NCI-H2107 treated with DMSO at 0.1 percent for 48 hours (cell line): Measurements from ENCODE around the gene KRT83.

Experiments
- DNase-seq: peaks from one replicate; lab custom pipeline; 2025; ENCODE audit not compliant: unreplicated experiment; lab: John Stamatoyannopoulos, UW

Gene KRT83

DNA sequence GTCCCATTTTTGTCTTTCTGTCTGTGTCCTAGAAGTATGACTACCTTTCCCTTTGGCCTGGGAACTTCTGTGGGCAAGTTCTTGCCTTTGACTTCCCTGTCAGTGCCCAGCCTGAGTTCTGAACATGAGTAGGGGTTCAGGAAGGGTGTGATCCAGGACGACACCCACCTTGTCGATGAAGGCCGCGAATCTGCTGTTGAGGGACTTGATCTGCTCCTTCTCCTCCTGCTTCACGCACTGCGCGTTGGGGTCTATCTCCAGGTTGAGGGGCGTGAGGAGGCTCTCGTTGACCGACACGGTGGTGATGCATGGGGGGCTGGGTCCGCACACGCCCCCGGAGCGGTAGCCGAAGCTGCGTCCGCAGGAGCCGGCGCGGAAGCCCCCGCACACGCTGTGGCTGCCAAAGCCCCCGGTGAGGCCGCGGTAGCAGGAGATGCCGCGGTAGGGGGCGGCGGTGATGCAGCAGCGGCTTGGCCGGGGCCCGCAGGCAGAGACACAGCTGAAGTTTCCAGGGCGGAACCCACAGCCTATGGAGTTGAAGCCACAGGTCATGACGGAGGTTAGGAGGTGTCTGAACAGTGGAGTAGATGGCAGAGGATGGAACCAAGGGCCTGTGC lies at the start of gene KRT83:
KRT83 (minus strand) TSS at position 615 of the 617 bp plus-strand sequence; CDS start at position 552, 63 bp downstream.
- no peak for DNase-seq

DNA sequence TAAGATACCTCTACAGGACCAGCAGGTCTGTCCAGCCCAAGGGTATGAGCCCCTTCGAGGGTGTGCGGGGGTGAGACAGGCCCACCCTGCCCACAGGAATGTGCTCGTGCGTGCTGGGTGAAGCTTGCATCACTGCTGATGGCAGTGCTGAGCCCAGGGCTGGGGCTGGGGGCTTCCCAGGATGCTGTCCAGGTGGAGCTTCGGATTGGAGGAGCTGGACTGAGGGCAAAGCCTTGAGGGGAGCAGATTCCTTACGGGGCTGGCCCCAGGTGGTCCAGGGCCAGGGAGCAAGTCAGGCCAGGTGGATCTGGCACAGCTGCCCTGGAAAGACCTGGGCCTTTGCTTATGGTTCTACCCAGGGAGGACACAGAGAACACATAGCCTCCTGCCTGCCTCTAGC lies 48.6 kb upstream of the KRT83 start:
- no peak for DNase-seq

DNA sequence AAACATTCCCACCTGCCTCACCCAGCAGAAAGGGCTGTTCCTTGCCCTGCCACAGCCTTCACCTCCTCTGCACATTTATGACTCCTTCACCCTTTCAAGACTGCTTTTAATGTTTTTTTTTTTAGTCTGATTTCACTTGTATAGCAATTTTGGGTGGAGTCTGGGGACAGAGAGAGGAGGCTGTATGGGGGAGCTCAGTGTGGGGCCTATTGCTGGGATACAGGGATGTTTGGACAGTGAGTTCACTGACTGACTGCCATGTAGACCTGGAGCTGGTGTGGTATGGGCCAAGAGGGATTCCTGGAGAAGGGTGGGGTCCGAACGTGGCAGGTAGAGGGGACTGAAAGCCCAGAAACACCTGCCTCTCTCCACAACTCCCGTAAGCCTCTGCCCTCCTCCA lies 48.0 kb upstream of the KRT83 start:
- DNase-seq = no peak

DNA sequence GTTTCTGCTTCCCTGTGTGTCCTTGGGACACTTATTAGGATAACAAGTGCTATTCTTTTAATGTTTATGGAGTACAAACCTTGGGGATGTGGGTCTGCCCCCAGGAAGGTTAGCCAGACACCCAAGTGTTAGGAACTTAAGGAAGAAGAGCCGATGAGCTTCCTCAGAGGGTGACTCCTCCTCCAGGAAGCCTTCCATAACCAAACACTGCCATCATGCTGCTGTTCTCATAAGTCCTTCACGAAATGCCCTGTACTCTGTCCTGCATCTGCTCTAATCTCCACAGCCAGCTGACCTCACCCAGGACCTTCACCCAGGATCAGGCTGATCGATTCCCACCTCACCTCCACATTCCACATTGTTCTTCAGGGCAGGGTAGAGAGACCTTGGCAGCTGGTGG lies 47.3 kb upstream of the KRT83 start:
- no peak for DNase-seq

DNA sequence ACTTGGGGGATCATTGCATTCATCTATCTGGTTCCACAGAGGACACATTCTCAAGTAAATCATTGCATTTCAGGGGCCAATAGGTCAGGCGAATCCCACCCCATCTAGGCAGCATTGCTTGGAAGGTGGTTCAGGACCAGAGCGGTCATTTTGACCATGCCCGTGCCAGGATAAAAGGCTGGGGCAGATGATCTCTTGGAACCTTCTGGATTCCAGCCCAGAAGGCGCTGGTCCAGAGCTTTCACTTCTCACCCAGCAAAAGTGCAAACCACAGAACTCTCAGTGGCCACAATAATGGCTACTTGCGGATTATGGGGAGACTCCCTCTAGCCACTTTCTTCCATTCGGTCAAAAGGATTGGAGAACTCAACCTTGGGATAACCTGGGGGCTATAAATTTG lies 46.7 kb upstream of the KRT83 start:
- DNase-seq = no peak

DNA sequence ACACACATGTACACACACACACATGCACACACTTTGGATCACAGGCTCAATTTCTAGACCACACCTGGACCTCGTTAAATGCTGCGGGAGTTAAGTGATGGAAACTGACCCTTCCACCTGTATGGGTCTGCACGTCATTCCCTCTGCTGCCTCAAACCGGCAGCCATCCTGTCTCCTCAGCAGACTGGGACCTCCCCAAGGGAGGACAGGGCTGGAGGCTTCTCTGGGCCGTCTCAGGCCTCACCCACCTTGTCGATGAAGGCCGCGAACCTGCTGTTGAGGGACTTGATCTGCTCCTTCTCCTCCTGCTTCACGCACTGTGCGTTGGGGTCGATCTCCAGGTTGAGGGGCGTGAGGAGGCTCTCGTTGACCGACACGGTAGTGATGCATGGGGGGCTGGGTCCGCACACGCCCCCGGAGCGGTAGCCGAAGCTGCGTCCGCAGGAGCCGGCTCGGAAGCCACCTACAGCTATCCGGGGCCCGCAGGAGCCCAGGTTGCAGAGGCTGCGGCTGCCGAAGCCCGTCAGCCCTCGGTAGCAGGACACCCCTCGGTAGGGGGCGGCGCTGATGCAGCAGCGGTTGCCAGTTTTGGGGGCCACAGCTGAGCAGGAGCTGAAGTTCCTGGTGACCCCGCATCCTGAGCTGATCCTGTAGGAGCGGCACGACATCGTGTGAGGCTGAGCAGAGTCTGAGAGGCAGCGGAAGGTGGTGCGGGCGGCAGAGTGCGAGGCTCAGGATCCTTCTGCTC lies 45.7 kb upstream of the KRT83 start, which contains the start of gene KRT85:
KRT85 (minus strand) TSS at position 744 of the 748 bp plus-strand sequence; CDS start at position 668, 76 bp downstream.
- no peak for DNase-seq

DNA sequence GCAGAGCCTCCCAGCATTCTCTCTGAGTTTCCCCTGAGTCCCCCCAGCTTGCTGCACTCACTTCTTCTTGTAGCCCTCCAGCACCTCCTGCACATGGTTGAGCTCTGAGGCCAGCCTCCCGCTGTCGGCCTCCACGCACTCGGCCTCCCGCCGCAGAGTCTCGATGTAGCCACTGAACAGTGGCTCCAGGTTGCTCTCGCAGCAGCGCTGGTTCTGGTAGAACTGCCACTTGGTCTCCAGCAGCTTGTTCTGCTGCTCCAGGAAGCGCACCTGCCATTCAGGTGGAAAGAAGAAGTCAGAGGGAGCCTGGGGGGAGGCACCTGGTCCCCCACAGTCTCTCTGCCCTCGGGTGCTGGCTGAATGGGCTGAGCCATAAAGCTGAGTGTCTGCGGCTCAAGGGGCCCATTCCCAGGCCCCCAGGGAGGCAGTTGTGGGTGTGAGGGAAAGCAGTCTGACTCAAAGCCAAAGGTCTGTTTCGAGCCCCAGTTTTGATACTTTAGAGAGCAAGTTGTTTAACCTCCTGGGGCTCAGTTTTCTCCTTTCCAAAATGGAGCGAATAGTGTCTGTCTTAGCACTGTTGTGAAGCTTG lies 43.8 kb upstream of the KRT83 start:
- peak; percentile 79 for DNase-seq

DNA sequence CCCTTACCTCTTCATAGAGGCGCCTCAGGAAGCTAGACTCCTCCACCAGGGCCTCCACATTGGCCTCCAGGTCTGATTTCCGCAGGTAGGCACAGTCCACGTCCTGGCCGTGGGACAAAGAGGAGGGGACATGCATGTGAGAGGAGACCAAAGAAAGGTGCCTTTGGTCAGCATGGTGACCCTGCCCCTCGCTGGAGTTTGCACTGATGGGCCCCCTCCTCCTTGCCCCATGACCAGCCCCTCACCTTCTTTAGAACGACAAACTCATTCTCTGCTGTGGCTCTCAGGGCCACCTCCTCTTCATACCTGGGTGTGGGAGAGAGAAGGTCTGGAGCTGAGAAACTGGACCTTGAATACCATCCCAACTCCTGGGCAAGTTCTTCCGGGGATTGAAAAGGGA lies 42.9 kb upstream of the KRT83 start:
- DNase-seq = no peak

DNA sequence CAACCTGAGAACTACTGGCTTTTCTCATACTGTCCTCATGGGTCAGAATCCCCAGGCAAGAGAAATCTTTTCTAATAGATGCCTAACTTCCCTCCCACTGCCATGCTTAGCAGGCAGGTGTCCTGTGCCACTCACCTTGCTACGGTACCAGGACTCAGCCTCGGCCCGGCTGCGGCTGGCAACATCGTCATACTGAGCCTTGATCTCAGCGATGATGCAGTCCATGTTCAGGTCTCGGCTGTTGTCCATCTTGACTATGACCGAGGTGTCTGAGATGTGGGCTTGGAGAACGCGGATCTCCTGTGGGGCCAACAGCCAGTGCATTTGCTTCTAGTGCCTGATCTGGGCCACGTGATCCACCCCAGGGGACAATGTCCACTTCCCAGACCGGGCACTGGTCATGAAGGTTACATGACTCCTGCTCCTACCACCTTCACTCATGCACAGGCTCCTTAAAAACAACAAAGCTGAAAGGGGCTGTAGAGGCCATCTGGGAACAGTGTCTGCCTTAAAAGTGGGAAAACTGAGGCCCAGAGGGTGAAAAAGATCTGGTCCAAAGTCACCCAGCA lies 42.0 kb upstream of the KRT83 start:
- DNase-seq = no peak

DNA sequence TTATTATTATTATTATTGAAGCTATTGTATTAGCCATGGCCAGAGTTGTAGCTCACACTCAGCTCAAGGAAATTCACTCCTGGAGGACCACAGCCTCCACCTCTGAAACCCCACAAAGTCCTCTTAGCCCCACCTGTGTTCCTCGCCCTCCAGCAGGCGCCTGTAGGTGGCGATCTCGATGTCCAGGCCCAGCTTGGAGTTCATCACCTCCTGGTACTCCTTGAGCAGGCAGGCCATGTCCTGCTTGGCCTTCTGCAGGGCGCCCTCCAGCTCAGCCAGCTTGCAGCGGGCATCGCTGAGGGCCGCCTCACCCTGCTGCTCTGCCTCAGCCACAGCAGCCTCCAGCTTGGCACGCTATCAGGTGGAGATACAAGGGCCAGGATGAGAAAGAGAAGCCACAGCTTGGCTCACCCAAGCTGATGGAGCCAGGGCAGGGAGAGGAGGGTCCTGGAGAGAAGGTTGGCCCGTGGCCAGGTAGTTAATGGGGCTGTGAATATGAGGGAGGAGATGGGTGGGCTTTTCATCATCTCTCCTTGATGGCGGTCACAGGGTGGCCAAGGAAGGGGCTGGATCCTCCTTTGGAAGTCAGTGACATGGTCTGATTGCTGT lies 41.0 kb upstream of the KRT83 start:
- DNase-seq = no peak

DNA sequence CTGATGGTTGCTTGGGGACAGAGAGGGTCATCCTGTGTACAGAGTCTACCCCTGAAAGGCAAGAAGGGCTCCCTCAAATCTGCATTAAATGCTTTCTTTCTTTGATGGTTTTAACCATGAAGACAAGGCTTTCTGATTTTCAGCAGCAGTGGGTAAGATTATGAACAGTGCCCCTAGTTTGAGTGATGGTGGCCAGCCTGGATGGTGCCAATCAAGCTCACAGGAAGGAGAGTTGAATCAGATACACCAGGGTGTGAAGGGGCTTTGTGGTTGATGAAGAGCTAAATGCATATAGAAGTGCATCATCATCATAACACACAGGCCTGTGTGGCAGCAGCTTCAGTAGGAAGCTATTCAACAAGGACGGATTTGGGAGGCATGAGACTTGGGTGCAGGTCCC lies 40.4 kb upstream of the KRT83 start:
- no peak for DNase-seq

DNA sequence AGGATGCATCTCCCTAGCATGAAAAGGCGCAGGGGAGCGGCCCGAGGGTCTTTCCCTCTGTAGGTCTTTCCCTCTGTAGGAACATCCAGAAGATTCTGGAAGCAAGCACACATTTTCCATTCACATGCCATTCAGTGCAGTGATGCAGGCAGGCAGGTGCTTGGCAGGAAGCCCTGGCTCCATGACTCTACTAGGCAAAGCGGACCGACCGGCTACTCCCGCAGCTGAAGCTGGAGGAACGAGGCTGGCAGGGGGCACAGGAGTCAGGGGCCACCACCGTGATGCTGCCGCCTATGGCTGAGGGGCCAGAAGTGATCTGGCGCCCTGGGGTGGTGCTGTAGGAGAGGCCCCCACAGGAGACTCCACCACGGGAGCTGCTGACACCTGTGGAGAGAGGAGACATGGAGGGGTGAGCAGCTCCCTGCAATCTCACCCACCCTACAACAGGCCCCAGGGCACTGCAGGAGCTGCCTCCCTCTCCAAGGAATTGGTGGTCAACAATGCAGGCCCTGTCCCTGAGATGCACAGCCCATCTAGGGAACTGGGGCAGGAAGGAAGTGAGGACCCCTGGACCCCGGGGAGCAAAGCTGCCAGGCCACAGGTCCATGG lies 39.6 kb upstream of the KRT83 start:
- no peak for DNase-seq

DNA sequence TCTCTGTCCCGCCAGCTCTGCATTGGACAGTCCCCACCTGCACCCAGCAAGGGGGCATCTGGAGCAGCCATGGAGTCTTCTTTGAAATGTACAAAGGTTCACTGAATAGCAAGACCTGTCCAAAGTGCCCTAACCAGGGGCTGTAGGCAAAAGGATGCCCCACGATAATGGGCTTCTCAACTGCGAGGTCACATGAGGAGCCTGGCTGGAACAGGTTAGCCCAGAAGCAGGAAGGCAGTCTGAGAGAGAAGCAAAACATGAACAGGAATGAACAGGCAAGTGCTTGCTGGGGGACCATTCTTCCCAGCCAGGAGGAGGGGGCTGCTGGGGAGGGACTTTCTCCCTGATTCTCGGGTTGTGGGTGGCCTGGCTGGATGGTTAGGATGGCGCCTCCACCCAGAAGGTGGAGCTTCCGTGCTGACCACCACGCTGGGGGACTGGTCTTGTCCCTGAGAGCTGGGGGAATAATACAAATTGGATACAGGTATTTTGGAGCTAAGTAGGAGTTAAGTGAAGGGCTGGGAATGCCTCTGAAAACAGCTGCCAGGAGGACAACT lies 39.0 kb upstream of the KRT83 start:
- DNase-seq = no peak

DNA sequence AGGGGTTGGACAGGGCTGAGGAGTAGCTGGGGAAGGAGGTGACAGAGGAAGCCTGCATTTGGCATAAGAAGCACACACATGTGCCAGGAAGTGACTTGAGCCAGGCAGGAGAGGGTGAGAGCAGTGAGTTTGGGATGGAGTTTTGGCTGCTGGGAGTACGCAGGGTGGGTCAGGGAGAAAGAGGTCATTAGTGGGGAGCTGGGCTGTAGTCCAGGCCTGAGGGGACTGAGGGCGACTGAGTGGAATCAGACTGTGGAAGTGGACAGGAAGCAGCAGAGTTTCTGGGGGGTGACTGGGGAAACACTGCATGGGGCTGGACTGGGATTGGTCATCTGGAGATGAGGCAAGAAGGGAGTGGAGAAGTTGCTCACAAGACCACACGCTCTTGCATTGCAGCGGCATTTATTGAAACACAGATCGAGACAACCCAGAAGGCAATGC lies 38.4 kb upstream of the KRT83 start:
- DNase-seq = no peak

DNA sequence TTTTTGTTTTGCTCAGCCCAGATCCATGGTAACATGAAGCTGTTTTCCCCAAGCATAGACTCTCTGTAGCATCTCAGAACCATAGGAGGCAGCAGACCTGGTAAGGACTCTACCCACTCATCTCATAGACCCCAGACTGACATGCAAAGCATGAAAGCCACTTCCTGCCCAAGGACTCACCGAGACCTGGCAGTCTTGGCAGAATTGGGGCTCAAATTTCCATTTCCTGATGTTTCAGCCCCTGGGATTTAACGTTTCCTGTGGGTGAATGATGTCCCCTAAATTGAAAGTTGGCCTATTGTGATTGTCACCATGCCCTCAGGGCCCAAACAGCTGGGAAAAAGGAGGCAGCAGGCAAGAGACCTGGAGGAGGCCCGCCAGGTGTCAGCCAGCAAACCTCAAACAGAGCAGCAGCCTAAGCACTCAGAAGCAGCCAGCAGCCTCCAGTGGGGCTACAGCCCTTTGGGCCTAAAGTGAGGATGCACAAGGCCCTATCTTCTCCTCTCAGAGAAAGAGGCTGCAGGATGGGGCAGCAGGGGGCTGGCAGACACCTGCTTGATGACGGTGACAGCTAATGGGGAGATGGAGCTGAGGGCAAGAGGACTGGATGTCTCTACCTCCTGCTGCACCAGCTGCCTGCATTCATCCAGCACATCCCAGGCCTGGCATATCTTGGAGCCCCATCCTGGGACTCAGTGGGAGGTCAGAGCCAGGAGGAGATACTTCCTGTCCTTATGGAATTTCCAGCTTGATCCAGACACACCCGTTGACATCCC lies 37.6 kb upstream of the KRT83 start:
- DNase-seq = no peak

DNA sequence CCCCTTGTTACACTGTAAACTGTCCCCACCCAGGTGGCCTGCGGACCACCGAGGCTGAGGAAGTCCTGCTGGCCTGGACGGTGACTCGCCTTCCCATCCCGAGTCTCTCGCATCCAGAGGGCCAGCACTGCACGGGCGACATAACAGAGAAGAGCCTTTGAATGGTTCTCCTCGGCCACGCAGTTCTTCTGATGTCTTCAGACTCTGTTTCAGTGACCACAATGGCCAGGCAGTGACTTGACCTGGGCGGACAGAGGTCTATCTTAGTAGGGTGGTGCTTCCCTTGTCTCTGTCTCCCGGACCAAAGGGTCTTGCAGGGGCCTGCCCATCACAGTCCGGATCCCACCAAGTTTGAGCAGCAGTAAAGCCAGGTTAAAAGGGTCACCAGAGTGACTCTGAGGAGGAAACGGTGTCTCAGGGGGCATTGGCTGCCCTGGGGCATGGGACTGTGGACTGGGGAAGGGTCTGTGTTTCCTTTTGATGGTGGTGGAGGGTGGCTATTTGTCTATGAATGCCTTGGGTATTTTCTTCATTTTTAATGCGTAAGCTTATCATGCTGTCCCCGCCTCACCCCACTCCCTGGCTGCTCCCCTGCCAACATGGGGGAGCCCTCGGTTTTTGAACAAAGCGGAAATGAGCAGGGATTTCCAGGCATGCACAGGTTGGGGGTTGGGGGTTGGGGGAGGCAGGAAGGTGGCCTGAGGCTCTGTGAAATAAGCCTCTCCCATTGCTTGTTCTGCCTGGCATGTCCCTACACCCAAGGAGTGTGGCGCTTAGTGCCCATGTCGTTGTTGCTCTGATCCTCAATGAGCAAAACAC lies 35.8 kb upstream of the KRT83 start:
- no peak for DNase-seq

DNA sequence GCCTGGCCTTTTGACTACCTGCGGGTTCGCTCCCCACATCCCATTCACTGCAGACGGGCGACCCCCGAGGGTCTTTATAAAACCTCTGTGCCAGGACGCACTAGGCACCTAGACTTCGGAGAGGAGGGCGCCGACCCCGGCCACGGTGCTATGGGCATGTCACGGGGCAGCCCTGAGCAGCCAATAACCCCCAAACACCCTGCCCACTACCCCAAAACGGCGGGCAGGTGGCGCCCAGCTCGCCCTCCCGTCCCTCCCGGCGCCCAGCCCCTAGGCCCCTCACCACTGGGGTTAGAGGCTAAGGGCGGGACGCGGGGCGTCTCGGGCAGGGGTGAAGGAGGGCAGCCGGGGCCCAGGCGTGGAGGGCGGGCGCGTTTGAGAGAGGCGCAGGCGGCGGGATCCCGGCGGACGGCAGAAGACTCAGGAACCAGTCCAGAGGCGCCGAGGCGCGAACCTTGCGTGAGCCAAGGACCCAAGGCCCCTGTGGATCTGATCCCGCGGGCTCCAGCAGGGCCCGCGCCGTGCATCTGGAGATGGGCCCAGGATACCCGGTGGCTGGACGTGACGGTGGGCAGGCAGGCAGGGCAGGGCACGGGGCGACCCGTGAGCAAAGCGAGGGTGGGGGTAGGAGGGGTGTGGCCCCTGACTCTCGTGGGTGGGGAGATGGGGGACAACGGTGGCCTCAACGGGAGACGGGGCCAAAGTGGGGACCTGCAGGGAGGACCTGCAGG lies 35.0 kb upstream of the KRT83 start:
- no peak for DNase-seq

DNA sequence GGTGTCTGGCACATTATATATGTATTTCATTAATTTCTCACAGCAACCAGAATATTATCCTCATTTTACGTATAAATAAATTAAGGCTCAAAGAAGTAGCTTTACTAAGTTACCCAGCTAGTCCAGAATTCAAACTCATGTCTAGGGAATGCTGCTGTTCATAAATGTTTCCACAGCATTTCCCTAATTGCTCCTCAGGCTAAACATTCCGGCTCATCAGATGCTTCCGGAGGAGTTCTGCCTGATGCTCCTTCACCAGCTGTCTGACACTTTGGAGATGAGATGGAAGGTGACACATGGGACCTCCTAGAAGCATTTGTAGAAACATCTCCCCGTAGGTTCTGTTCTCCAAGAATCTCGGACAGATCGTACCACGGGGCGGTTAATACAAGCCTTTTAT lies 34.0 kb upstream of the KRT83 start:
- DNase-seq = no peak

DNA sequence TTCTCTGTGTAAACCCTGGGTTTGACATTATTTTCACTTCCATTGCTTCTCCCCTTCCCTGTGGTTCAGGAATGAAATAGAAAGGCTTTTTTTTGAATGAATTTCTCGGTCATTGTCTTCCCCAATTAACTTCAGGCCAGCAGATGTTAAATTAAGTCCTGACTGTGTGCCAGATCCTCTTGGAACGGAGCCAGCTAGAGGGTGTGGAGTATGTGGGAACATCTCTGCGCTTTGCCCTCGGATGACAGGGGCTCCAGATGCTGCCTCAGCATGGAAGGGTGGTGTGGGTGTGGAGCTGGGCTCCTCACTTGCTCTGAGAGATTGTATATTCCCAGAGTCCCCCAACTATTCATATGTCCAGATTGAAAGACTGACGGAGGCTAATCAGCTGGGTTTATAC lies 33.0 kb upstream of the KRT83 start:
- no peak for DNase-seq
